GM19099 (cell line): ENCODE results near the gene C2orf76.

Experiments used
- POLR2A ChIP-seq: IDR thresholded peaks from 3 replicates; pipeline ENCODE4 v1.6.1; 2011; ENCODE audit warnings: low read depth; ENCODE audit not compliant: insufficient read length; ENCODE audit errors: extremely low read depth

The C2orf76 gene

GRCh38 chr2:119385466-119385865 lies 18.8 kb upstream of the C2orf76 start:
- TF ChIP-seq POLR2A: no peak

GRCh38 chr2:119384971-119385370 lies 18.3 kb upstream of the C2orf76 start:
- no peak for TF ChIP-seq POLR2A

- TF ChIP-seq POLR2A: no peak
These were observed 16.9 kb upstream of the C2orf76 start for GRCh38 chr2:119383410-119384140.

GRCh38 chr2:119378566-119378965 lies 11.9 kb upstream of the C2orf76 start:
- no peak for TF ChIP-seq POLR2A

- TF ChIP-seq POLR2A: no peak
These were observed 11.3 kb upstream of the C2orf76 start for GRCh38 chr2:119377993-119378345.

GRCh38 chr2:119377294-119377992 lies 10.8 kb upstream of the C2orf76 start:
- TF ChIP-seq POLR2A: no peak

GRCh38 chr2:119376810-119377209 lies 10.2 kb upstream of the C2orf76 start:
- TF ChIP-seq POLR2A: no peak

- TF ChIP-seq POLR2A: peak; percentile 12
These were observed 6.3 kb upstream of the C2orf76 start for GRCh38 chr2:119372778-119373568.

GRCh38 chr2:119371111-119371510 lies 4.5 kb upstream of the C2orf76 start:
- TF ChIP-seq POLR2A: no peak

- no peak for TF ChIP-seq POLR2A
These were observed 3.2 kb upstream of the C2orf76 start for GRCh38 chr2:119369845-119370244.

GRCh38 chr2:119367472-119368099 lies 952 bp upstream of the C2orf76 start:
- TF ChIP-seq POLR2A: no peak

- TF ChIP-seq POLR2A: no peak
These were observed 429 bp downstream of the C2orf76 start for GRCh38 chr2:119366161-119366648.

GRCh38 chr2:119365436-119365835 lies 1.2 kb downstream of the C2orf76 start:
- no peak for TF ChIP-seq POLR2A

- no peak for TF ChIP-seq POLR2A
These were observed 1.8 kb downstream of the C2orf76 start for GRCh38 chr2:119364798-119365197.

GRCh38 chr2:119360423-119360966 lies 6.1 kb downstream of the C2orf76 start:
- TF ChIP-seq POLR2A: no peak

GRCh38 chr2:119359774-119360173 lies 6.9 kb downstream of the C2orf76 start:
- no peak for TF ChIP-seq POLR2A

- no peak for TF ChIP-seq POLR2A
These were observed 11.8 kb downstream of the C2orf76 start for GRCh38 chr2:119354860-119355259.
